Measurements from ENCODE around the gene BMI1.

The BMI1 gene

DNA sequence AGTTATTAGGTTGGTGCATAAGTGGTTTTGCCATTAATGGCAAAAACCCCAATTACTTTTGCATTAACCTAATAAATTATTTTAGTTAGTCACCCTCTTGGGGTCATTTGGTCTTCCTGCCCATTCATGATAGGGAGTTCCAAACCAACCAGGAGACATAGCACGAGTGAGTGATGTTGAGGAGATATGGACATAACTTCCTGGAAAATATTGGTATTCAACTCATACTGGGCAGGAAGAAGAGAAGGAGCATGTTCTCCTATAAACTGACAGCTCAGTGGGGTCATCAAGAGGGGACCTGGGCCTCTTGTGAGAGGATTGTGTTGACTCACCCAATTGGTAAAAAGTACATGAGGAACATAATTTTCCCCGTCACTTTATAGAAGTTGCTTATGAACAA, 48.1 kb downstream of the BMI1 start:
- peak in 1 of 2 donors; percentile 18 for DNase-seq

DNA sequence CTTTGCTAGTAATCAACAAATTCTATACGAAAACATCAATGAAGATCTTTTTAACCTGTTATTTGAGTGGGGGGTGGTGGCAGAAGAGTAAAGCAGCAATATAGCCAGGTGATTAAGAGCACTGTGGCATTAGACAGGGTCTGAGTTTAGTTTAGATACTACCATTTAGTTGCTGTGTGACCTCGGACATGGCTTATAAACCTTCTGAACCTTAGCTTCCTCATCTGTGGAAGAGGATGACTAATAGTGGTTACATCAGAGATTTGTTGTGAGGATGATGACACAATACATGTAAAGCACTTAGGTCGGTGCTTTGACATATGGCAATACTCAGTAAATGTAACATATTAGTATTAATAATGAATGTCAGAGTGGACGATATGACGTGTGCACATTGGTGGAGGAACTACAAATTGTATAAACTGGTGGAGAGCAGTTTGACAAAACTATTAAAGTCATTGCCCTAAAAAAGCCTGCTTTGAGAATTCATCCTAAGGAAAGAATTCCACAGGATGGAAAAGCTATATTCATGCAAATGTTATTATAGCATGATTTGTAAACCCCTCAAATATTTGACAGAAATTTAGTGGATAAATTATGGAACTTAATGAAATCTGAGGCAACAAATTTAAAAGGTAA, 48.7 kb downstream of the BMI1 start:
- peak; percentile 92 to 95 for DNase-seq

DNA sequence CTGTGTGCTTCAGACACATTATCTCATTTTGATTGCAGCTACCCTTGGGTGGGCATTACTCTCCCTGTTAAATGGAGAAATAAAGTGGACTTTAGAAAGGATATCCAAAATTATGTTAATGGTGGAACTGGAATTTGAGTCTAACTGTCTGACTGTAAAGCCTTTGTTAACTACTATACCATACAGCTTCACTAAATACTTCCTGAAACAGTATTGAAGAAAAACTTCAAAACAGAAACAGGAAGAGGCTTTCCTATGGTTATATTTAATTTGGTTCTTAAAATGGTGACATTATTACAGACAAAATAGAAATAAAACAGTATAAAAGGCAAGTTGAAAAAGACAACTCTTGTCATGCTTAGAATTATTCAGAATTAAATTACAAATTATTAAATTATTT, 49.4 kb downstream of the BMI1 start:
- peak; percentile 18 to 36 for DNase-seq

DNA sequence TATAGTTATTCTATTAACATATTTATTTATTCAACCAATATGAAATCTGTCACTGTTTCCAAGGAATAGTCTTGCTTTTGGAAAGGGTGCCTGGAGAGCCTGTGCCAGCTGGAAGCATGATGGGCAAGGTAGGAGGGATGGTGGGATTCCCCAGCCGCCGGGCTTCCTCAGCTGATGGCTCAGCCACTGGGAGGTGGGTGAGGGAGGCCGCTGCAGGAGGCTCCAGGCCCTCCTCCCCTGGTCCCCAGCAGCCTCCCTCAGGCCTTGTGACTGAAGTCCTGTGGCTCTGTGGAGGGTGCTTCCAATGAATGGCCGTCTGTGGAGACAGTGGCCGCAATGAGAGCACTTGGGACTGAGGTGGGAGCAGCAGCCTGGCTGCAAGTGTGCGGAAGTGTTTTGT, 51.4 kb downstream of the BMI1 start:
- no peak for DNase-seq

DNA sequence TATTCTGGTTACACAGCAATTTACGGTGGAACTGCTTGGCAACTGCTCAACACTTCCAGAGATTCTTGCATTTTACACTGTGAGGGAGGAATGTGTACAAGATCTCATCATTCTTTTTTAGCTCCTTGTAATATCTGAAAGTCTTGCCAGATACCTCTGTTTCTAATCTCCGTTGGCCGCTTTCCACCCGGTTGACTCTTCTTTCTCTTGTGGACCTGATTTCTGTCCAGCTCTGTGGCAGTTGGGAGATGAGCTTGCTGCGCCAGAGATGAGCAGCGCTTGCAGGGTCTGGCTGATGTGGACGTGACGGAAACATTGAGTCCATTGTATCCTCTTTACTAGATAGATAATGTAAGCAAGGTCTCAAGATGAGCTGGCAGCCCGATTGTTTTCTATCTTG, 52.0 kb downstream of the BMI1 start:
- no peak for DNase-seq

DNA sequence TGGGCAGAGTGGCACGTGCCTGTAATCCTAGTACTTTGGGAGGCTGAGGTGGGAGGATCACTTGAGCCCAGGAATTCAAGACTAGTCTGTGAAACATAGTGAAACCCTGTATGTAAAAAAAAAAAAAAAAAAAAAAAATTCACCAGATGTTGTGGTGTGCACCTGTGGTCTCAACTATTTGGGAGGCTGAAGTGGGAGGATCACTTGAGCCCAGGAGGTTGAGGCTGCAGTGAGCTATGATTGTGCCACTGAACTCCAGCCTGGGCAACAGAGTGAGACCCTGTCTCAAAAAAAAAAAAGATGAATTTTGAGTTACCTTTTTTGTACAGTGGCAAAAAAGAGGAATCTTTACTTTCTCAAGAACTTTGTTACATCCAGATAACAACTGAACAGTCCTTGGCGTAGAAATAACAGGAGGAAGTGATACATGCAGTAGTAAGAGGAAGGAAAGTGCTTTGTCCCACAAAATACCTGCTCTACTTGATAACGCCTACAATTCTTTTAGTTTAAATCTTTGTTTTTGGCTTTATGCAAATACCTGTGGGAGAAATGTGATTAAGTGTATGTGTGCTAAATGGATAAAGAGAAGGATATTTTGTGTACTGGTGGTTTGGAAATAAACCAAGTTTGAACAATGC, 53.7 kb downstream of the BMI1 start:
- no peak for DNase-seq

DNA sequence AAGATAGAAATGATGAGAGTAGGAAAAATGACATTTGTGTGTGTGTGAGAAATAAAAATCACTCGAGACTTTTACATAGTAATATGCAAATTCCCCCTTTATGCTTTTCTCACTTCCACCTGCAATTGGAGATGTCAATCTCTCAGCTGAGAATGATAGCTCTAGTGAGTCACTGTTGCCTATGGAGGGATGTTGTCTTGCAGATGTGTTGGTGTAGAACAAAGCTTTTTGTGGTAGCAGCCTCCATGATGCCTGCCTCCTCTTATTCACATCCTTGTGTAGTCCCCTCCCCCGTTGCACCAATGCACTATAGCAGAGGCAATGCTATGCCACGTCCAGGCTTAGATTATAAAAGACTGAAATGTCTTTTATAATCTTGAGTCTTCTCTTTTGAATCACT, 58.2 kb downstream of the BMI1 start:
- DNase-seq = no peak

All from inflammatory macrophage treated with lipopolysaccharide for 1 hour (primary cell).